HS-5 (cell line): ENCODE results near the gene TYMP.
"Not testable (repeated sequence)": the region's sequence is repeated elsewhere in the genome, so short reads cannot be mapped to it uniquely, and the experiment has no call there.

Experiments used
- DNase-seq: peaks from one replicate; pipeline ENCODE4 v3.0.0-alpha.2; 2012; ENCODE audit warnings: low read depth

TYMP gene

DNA sequence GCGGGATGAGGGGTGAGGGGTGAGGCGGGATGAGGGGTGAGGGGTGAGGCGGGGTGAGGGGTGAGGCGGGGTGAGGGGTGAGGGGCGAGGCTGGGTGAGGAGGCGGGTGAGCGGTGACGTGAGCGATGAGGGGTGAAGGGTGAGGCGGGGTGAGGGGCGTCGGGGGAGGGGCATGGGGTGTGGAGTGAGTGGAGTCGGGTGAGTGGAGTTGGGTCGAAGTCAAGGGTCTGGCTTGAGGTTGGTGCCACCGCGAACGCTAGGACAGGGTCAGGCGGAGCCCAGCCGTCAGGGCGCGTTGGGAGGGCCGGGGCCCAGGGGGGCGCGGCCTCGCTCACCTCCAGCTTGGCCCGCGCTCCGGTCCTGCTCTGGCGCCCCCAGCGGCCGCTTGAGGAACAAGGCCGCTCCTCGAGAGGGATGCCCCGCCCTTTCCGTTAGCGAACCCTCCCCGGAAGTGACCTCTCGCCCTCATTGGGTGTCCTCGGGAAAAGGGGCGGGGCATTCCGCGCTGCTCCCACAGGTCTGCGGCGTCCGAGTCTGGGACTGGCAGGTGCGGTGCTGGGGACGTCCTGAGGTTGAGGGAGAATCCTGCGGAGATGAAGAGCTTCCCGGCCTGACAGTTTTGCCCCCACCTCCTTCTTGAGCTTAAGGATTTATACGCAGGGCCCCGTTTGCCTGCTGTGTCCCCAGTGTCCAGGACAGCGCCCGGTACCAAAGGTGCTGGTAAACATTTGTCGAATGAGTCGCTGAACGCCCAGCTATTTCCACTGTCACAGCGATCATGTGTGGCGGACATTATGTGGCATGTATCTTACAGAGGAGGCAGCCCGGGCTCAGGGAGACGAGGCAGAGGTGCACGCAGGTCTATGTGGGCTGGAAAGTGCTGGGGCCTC, 33.0 kb upstream of the TYMP start, which contains the start of gene SYCE3:
Gene SYCE3, minus strand, starts transcription at position 397 of the 890 bp plus-strand sequence. CDS start 6,514 bp downstream, outside the sequence.
- DNase-seq = peak; percentile 69

DNA sequence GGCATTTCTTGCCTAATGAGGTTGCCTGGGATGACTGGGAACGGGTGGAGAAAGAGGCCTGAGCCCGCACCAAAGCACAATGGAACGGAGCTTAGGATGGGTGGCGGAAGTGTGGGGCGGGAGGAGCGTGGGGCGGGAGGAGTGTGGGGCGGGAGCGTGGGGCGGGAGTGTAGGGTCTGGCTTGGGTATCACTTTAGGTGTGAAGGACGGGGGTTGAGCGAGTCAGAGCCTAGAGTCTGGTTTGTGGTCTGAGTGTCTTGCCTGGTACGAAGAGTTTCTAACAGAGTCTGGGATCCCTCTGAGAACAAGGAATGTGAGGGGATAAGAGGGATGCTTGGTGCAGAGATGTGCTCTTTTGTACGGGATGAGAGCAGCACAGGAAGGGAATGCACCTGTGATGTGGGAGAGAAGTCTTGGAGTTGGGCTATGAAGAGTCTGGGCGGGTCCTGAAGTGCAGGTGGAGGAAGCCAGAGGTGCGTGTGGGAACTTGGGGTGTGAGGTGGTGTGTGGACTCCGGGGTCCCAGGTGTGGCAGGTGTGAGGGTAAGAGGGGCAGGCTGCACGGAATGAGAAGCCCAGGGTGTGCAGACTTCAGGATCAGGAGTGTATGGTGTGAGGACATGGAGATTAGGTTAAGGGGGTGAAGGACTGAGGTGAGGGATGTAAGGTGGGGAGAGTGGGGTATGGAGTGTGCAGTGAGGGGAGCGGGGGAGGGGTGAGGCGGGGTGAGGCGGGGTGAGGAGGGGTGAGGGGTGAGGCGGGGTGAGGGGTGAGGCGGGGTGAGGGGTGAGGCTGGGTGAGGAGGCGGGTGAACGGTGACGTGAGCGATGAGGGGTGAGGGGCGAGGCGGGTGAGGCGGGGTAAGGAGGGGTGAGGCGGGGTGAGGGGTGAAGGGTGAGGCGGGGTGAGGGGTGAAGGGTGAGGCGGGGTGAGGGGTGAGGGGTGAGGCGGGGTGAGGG, 31.9 kb upstream of the TYMP start:
- DNase-seq = no peak

DNA sequence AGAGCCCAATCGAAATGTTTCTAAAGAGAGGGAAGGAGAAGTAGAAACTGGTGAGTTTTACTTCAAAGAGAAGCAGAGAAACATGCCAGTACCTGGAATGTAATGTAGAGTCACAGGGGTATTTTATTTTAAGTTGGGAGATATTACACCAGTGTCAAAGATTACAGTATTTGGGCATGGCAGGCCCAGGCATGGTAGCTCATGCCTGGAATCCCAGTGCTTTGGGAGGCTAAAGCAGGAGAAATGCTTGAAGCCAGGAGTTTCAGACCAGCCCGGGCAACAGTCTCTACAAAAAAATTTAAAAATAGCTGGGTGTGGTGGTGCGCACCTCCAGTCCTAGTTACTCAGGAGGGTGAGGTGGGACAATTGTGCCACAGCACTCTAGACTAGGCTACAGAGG, 30.2 kb upstream of the TYMP start:
- DNase-seq = no peak

DNA sequence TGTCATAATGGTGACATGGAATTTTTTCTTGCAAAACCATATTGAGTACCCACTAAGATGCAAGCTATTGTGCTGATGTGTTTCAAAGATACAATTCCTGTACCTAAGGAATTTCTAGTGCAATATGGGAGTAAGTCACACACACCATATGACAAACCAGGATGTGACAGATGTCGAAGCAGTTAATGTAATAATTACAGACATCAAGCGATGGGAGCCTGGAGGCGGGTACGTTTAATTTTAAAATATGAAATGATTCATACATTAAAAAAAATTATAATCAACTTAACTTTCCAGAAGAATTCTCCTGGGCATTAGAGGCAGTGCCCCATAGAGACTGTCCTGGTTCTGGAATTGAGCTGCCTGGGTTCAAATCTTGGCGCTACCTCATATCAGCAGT, 26.9 kb upstream of the TYMP start:
- DNase-seq = no peak

DNA sequence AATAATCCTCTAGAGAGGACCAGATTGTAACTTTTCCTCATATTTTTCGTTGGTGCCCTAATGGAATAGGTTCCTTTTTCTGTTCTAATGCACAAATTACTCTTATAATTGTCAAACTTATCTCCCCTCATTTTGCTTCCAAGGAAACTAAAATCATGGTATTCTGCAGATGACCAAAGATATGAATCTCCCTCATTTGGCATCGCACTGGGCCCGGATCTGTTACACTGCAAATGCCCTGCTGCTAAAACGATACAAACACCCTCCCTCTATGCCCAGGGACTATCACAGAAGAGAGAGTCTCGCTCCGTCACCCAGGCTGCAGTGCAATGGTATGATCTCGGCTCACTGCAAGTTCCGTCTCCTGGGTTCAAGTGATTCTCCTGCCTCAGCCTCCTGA, 23.5 kb upstream of the TYMP start:
- DNase-seq = no peak

DNA sequence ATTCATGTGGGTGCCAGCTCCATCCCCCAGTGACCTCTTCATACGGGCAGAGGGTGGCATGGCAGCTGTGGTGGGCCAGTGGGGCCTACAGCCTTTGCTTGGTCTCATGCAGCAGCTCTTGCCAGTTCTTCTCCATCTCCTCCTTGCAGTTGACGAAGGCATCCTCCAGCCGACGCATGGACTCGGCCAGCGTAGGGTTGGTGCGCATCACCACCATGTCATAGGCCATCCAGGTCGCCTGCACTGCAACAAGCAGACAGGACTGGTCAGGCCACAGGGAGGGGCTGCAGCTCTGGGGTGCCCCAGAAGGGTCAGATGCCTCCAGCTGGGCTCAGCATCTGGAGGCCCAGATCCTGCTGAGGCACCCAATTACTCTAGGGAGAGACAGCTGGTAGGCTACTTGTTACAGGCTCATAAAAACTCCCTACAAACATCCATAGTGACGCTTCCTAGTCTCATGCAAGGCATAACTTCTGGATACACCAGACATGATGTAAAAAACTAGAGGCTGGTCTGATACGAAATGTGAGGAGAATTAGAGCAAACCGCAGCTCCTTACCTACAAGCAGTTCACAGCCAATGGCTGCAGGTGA, 21.4 kb upstream of the TYMP start:
- no peak for DNase-seq

DNA sequence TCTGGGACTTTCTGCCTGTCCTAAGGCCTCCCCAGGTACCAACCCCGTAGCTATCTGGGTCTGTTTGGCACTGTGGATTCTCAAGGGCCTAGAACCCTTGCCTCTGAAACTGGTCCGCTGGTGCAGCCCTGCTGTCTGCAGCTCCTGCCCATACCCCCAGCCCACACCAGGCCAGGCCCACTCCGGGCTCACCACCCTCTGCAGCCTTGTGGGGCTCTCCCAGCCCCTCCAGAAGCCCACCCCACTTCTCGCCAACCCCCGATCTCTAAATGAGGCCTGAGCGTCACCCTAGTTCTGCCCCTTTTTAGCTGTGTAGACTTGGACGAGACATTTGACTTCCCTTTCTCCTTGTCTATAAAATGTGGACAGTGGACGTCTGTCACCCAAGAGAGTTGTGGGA, 20.6 kb upstream of the TYMP start:
- DNase-seq = no peak

DNA sequence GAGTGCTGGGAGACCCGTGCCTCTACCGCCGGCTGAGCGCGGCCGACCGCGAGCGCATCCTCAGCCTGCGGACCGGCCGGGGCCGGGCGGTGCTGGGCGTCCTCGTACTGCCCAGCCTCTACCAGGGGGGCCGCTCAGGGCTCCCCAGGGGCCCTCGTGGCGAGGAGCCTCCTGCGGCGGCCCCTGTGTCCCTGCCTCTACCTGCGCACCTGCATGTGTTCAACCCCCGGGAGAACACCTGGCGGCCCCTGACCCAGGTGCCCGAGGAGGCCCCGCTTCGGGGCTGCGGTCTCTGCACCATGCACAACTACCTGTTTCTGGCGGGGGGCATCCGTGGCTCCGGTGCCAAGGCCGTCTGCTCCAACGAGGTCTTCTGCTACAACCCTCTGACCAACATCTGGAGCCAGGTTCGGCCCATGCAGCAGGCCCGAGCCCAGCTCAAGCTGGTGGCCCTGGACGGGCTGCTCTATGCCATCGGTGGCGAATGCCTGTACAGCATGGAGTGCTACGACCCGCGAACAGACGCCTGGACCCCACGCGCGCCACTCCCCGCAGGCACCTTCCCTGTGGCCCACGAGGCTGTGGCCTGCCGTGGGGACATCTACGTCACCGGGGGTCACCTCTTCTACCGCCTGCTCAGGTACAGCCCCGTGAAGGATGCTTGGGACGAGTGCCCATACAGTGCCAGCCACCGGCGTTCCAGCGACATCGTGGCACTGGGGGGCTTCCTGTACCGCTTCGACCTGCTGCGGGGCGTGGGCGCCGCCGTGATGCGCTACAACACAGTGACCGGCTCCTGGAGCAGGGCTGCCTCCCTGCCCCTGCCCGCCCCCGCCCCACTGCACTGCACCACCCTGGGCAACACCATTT, 19.3 kb upstream of the TYMP start:
- DNase-seq = no peak

DNA sequence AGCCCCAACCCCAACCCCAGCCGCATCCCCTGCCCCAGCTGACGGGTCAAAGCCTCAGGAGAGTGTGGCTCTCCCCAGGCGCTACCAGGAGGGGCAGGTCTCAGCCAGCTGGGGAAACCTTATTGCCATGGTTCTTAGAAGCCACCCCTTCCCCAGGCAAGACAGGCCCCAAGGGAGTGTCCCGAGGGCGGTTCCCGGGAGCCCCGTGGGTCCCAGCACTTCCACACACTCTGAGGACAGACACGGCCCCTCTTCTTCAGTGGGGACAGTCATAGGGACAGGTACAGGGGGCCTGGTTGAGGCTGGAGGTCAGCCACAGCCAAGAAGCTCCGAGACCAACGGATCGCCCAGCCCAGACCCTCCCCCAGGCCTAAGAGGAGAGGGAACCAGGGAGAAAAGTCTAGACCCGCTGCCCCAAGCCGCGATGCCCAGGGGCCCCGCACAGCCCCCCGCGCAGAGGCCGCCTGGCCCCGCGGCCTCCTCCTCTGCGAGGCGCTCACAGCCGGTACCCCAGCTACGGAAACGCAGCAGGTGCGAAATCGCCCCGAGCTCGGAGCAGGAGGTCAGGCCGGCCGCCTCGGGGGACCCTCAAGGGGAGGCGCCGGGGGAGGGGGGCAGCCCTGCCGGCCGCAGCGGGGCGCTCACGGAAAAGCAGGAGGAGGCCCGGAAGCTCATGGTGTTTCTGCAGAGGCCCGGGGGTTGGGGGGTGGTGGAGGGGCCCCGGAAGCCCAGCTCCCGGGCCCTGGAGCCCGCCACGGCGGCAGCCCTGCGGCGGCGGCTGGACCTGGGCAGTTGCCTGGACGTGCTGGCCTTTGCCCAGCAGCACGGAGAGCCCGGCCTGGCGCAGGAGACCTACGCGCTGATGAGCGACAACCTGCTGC, 18.5 kb upstream of the TYMP start:
- no peak for DNase-seq

DNA sequence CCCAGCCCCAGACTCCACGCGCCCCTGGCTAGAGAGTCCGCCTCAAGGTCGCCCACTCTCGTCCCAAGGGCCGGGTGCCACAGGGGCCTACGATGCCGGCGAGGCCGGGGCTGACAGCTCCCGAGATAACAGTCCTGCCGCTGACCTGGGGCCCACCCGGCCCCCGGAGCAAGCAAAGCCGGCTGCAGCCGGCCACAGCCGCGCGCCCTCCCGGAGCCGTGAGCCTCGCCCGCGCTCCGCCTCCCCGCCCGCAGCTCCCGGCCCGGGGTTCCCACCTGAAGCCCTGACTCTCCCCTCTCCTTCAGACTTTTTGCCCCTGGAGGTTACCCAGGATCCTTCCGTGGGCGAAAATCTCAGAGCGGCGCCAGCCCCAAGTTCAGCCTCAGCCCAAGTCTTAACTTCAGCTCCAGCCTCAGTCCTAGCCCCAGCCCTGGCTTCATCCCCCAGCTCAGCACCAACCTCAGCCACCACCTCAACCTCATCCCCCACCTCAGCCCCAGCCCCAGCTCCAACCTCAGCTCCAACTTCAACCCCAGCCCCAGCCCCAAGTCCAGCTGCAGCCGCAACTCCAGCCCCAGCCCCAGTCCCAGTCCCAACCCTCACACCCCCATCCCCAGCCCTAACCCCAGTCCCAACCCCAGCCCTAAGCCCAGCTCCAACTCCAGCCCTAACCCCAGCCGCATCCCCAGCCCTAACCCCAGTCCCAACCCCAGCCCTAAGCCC, 17.6 kb upstream of the TYMP start:
- DNase-seq = no peak

DNA sequence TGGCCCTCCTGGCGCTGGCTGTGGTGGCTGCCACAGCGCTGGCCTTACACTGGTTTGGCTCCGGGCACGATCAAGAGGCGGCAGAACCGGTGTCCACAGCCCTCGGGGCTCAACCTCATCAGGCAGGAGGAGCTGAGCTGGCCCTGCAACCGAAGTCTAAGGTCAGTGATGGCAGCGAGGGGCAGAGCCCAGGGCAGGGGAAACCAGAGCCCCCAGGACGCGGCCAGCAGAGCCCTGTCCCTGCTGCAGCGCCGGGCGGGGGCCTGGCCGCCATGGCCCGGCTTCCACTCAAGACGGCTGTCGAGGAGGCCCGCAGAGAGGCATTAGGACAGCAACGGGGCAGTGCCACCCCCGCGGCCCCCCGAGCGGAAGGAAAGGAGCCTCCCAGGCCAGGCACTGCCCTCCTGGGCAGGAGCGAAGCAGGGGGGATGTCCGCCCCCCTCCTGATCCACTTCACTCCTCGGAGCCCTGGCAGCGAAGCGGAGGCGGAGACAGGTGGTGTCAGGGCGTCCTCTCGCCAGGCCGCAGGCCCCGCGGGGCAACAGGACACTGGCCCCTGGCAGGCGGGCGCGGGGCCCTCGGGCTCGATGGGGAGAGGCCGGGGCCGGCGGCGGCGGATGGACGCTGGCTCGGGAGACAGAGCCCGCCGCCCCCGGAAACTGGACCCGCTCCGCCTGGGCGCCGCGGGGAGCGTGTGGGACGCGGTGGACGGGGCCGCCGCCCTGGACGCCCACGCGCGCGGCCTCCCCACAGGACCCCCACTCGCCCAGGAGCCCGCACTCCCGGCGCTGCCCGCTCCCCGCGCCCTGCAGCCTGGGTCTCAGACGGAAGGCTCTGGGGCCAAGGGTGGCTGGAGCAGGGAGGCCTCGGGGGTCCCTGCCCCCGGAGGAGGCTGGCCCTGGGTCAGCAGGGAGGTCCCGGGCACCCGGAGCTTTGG, 16.8 kb upstream of the TYMP start:
- no peak for DNase-seq

DNA sequence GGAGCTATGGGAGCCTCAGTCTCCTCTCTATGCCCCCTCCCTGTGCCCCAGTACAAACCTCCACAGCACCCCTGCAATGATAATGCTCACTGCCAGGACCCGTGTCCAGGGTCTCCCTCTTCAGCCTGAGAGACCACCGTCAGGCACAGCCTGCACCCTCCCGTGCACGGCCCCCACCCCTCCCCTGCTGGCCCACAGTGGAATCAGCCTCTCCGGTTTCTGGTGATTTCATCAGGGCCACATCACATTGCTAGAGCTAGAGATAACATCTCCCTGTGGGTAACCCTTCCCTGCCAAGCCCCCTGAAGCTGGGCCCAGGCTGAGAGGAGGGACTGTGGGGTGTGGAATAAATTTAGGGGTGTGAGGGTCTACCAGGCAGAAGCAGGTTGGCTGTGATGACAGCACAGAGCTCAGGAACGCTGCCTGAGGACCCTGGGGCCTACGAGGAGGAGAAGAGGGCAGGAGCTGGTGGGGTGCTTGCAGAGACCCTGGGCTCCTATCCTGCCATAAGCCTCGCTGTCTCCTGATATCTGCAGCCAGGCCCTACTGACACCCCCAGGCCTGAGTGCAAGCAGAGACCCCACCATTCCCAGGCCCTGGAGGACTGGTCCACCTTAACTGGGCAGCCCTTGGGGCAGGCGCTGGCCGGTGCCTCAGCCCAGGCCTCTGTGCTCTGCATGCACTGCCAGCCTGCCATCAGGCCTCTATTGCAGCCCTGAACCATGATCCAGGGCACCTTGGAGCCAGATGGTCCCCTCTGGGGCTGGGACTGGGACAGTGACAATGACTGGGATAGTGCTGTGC, 15.9 kb upstream of the TYMP start, which contains the start of gene KLHDC7B:
Gene KLHDC7B, plus strand, starts transcription at position 378 of the 804 bp plus-strand sequence. Its CDS starts 345 bp downstream, at position 723.
- DNase-seq = no peak

DNA sequence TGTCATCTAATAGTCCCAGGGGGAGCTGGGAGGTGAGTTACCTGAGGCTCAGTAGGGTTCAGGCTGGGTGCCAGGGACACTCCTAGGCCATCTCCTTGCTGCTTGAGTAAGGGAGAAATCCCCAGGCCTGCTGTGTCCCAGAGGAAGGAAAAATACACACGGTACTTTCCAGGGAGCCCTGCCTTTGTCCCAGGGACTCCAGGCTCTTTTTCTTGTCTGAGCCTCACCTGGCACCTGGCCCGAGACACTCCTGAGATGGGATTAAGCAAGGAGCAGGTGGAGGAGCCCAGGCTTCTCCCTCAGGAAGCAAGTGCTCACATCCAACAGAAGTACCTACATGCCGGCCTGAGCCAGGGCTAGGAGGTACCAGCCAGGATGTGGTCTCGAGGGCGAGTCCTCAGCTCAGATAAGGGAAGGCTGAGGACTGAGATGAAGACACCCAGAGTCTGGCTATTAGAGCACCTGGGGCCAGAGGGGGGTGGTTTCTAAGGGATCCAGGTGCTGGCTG, 15.0 kb upstream of the TYMP start:
- no peak for DNase-seq

DNA sequence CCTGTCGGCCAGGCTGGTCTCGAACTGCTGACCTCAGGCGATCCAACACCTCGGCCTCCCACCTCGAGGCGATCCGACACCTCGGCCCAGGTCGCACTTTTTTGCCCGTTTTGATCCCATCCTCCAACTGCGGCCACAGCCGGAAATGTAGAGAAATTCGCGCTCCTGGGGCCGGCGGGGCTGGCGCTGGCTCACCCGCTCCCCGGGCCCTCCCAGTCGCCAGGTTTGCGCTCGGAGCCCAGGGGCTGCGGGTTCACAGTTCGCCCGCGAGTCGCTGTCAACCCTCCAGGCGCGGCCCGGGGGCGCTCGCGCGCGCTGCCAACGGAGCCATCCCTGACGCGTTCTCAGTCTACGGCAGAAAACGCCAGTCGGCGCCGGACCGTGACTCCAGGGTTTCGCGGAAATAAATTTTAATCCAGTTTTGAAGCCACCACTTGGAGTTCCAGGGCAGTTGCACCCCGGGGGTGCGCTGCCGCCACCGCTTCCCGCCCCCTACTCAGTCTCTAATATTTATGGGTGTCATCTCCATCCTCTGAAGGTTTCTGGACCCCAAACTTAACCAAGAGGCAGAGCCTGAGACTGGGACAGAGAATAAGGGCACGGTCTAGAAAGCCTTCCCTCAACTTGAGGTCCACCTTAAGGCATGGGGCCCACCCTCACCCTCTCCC, 14.4 kb upstream of the TYMP start:
- DNase-seq = no peak

DNA sequence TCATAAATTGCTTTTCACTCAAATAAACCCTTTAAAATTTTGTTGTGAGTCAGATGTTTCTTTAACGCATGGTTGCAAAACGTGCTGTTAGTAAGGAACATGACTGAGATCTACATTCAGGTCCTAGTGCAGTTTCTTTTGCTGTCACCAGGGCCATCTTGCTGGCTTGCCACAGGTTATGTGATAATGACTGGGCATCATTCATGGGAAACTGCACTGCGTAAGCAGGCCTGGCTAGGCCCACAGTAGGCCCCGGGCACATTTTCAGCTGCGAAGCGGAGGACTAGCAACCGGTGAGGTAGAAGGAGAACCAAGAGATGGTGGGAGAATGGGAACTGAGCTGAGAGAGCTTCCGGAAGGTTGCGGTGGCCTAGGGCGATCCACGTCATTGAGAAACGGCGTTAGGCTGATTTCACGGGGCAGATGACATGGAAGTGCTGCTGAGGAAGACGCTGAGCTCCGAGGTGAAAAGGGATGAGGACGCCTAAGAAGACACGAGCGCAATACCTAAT, 12.7 kb upstream of the TYMP start:
- DNase-seq = no peak

DNA sequence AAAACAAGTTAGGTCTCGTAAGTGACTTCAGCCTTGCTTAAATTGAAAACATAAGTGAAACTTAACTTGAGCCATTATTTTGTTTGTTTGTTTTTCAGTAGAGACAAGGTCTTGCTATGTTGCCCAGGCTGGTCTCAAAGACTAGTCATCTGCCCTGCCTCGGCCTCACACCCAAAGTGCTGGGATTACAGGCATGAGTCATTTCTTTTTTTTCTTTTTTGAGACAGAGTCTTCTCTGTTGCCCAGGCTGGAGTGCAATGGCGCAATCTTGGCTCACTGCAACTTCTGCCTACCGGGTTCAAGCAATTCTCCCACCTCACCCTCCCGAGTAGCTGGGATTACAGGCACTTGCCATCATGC, 11.8 kb upstream of the TYMP start:
- not testable (repeated sequence) for DNase-seq

DNA sequence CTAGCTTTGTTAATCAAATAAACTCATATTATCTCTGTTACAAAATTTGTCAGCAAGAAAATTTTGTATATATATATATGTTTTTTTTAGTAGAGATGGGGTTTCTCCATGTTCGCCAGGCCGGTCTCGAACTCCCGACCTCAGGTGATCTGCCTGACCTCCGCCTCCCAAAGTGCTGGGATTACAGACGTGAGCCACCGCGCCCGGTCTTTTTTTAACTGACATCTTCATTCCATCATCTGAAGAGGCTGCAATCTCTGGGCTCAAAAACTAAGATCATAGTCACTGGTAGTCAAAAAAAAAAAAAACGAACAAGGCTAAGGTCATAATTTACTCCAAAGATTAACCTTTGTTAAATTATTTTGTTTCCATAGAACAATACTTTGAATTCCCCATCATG, 10.6 kb upstream of the TYMP start:
- DNase-seq = no peak
